ENCODE measurements around the gene ASS1.
A peak's percentile ranks its signal among the peaks of the same experiment; 100 is the strongest.
"Not testable (repeated sequence)": the region's sequence is repeated elsewhere in the genome, so short reads cannot be mapped to it uniquely, and the experiment has no call there.

ASS1 gene

GRCh38 chr9:130444565-130445221 is at the start of gene ASS1:
Gene ASS1 (plus strand): TSS chr9:130444961. CDS start chr9:130452229, 7,268 bp downstream.
- no peak for TF ChIP-seq CTCF (IDR thresholded peaks at IDR 0.05; ENCODE audit: control insufficient read depth, insufficient read depth, low read depth, low read length, missing control alignments)
- no peak for DNase-seq (ENCODE audit: low read depth)
- peak within 1 kb of the TSS; percentile 81 for H3K4me3 ChIP-seq (ENCODE audit: control insufficient read depth, low read depth, low read length)

- no peak overlapping the region for H3K4me3 ChIP-seq (ENCODE audit: control insufficient read depth, low read depth, low read length)
- DNase-seq (ENCODE audit: low read depth), result no peak
- no peak for TF ChIP-seq CTCF (IDR thresholded peaks at IDR 0.05; ENCODE audit: control insufficient read depth, insufficient read depth, low read depth, low read length, missing control alignments)
Observed at GRCh38 chr9:130395810-130396435, 48.8 kb upstream of the ASS1 start.

GRCh38 chr9:130396581-130396980 is 48.2 kb upstream of the ASS1 start:
- DNase-seq (ENCODE audit: low read depth), result no peak
- H3K4me3 ChIP-seq (ENCODE audit: control insufficient read depth, low read depth, low read length), result no peak overlapping the region
- no peak for TF ChIP-seq CTCF (IDR thresholded peaks at IDR 0.05; ENCODE audit: control insufficient read depth, insufficient read depth, low read depth, low read length, missing control alignments)

GRCh38 chr9:130398487-130399240 is 46.1 kb upstream of the ASS1 start:
- no peak for TF ChIP-seq CTCF (IDR thresholded peaks at IDR 0.05; ENCODE audit: control insufficient read depth, insufficient read depth, low read depth, low read length, missing control alignments)
- DNase-seq (ENCODE audit: low read depth), result no peak
- no peak overlapping the region for H3K4me3 ChIP-seq (ENCODE audit: control insufficient read depth, low read depth, low read length)

GRCh38 chr9:130399768-130400167 is 45.0 kb upstream of the ASS1 start:
- H3K4me3 ChIP-seq (ENCODE audit: control insufficient read depth, low read depth, low read length), result no peak overlapping the region
- TF ChIP-seq CTCF (IDR thresholded peaks at IDR 0.05; ENCODE audit: control insufficient read depth, insufficient read depth, low read depth, low read length, missing control alignments), result no peak
- no peak for DNase-seq (ENCODE audit: low read depth)

GRCh38 chr9:130400870-130401269 is 43.9 kb upstream of the ASS1 start:
- H3K4me3 ChIP-seq (ENCODE audit: control insufficient read depth, low read depth, low read length), result no peak overlapping the region
- TF ChIP-seq CTCF (IDR thresholded peaks at IDR 0.05; ENCODE audit: control insufficient read depth, insufficient read depth, low read depth, low read length, missing control alignments), result no peak
- DNase-seq (ENCODE audit: low read depth), result no peak

GRCh38 chr9:130401742-130402141 is 43.0 kb upstream of the ASS1 start:
- DNase-seq (ENCODE audit: low read depth), result not testable (repeated sequence)

More at GRCh38 chr9:130401742-130402141, 43.0 kb upstream of the ASS1 start:
- not testable (repeated sequence) for H3K4me3 ChIP-seq (ENCODE audit: control insufficient read depth, low read depth, low read length)
